ENCODE data around the gene CDH16. TPM values are rescaled to one million over a fixed set of nuclear protein-coding genes. Genes with fewer than 3 reads are reported as not detected.
"Not testable (repeated sequence)": the region's sequence is repeated elsewhere in the genome, so short reads cannot be mapped to it uniquely, and the experiment has no call there.

The CDH16 gene
- total and polyA plus RNA-seq, 9 donors: 0.04 to 1.7 (median 0.11) TPM; not detected in 2

- Histone ChIP-seq H3K9me3 (replicated peaks; ENCODE audit: control insufficient read depth, low read depth, low read length) (peaks cover 2% of the 10 kb centered on the region), H3K27me3 (ENCODE audit: control insufficient read depth, insufficient read depth, low read length) (peaks cover 42% of the 10 kb centered on the region), H3K4me3 (ENCODE audit: low read length) (peak overlapping the region; percentile 43), H3K36me3 (ENCODE audit: control insufficient read depth, insufficient read depth, low read length) (peaks cover 16% of the 10 kb centered on the region), H3K27ac (ENCODE audit: low read length) (no peak overlapping the region), H3K4me1 (ENCODE audit: control insufficient read depth, insufficient read depth, low read length) (peaks cover 21% of the 10 kb centered on the region)
- DNase-seq: peak; percentile 89
- 3% methylated on average over 12 of the region's 23 CpGs for WGBS (ENCODE audit: insufficient coverage)
These were observed 28.8 kb upstream of the CDH16 start for GRCh38 chr16:66947302-66948065.

GRCh38 chr16:66946974-66947301 is 28.3 kb upstream of the CDH16 start:
- H3K4me1 ChIP-seq (ENCODE audit: control insufficient read depth, insufficient read depth, low read length): peaks cover 21% of the 10 kb centered on the region
- H3K36me3 ChIP-seq (ENCODE audit: control insufficient read depth, insufficient read depth, low read length): peaks cover 21% of the 10 kb centered on the region
- H3K27ac ChIP-seq (ENCODE audit: low read length): no peak overlapping the region
- H3K9me3 ChIP-seq (replicated peaks; ENCODE audit: control insufficient read depth, low read depth, low read length): peaks cover 2% of the 10 kb centered on the region
- 40% methylated on average over 4 of the region's 5 CpGs for WGBS (ENCODE audit: insufficient coverage)
- H3K4me3 ChIP-seq (ENCODE audit: low read length): no peak overlapping the region
- H3K27me3 ChIP-seq (ENCODE audit: control insufficient read depth, insufficient read depth, low read length): peaks cover 36% of the 10 kb centered on the region
- no peak for DNase-seq

- DNase-seq: no peak
- peaks cover 35% of the 10 kb centered on the region for H3K27me3 ChIP-seq (ENCODE audit: control insufficient read depth, insufficient read depth, low read length)
- H3K36me3 ChIP-seq (ENCODE audit: control insufficient read depth, insufficient read depth, low read length): peaks cover 25% of the 10 kb centered on the region
- H3K4me3 ChIP-seq (ENCODE audit: low read length): no peak overlapping the region
- H3K4me1 ChIP-seq (ENCODE audit: control insufficient read depth, insufficient read depth, low read length): peaks cover 21% of the 10 kb centered on the region
- peaks cover 2% of the 10 kb centered on the region for H3K9me3 ChIP-seq (replicated peaks; ENCODE audit: control insufficient read depth, low read depth, low read length)
- 73% methylated on average over 7 of the region's 7 CpGs for WGBS (ENCODE audit: insufficient coverage)
- no peak overlapping the region for H3K27ac ChIP-seq (ENCODE audit: low read length)
These were observed 27.9 kb upstream of the CDH16 start for GRCh38 chr16:66946541-66946940.

DNA sequence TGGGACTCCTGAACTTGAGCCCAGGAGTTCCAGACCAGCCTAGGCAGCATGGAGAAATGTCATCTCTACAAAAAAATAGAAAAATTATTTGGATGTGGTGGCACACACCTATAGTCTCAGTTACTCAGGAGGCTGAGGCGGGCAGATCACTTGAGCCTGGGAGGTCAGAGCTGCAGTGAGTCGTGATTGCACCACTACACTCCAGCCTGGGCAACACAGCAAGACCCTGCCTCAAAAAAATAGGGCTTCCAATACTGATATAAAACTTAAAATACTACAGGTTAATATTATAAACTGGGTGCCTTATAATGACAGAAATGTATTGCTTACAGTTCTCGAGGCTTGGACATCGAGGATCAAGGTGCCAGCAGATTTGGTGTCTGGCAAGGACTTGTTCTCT is 27.3 kb upstream of the CDH16 start:
- H3K27me3 ChIP-seq (ENCODE audit: control insufficient read depth, insufficient read depth, low read length): peaks cover 33% of the 10 kb centered on the region
- no peaks in the 10 kb centered on the region for H3K9me3 ChIP-seq (replicated peaks; ENCODE audit: control insufficient read depth, low read depth, low read length)
- no peak overlapping the region for H3K27ac ChIP-seq (ENCODE audit: low read length)
- WGBS (ENCODE audit: insufficient coverage): 75% methylated on average over 3 of the region's 4 CpGs
- H3K4me1 ChIP-seq (ENCODE audit: control insufficient read depth, insufficient read depth, low read length): peaks cover 21% of the 10 kb centered on the region
- DNase-seq: no peak
- H3K4me3 ChIP-seq (ENCODE audit: low read length): no peak overlapping the region
- peaks cover 31% of the 10 kb centered on the region for H3K36me3 ChIP-seq (ENCODE audit: control insufficient read depth, insufficient read depth, low read length)

DNA sequence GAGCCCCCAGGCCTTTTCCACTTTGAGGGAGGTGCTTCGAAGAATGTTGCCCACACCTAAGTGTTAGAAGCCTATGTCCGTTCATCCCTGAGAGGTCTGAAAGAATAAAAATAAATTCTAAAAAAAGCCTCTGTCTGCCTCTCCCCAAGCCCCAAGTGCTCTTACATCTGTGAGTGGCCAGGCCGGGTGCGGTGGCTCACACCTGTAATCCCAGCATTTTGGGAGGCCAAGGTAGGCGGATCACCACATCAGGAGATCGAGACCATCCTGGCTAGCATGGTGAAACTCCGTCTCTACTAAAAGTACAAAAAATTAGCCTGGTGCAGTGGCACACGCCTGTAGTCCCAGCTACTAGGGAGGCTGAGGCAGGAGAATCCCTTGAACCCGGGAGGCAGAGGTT is 26.3 kb upstream of the CDH16 start:
- H3K36me3 ChIP-seq (ENCODE audit: control insufficient read depth, insufficient read depth, low read length): peaks cover 41% of the 10 kb centered on the region
- 90% methylated on average over 8 of the region's 9 CpGs for WGBS (ENCODE audit: insufficient coverage)
- DNase-seq; H3K27ac ChIP-seq (ENCODE audit: low read length); H3K4me3 ChIP-seq (ENCODE audit: low read length); H3K9me3 ChIP-seq (replicated peaks; ENCODE audit: control insufficient read depth, low read depth, low read length): not testable (repeated sequence)
- H3K4me1 ChIP-seq (ENCODE audit: control insufficient read depth, insufficient read depth, low read length): peaks cover 21% of the 10 kb centered on the region
- peaks cover 26% of the 10 kb centered on the region for H3K27me3 ChIP-seq (ENCODE audit: control insufficient read depth, insufficient read depth, low read length)

DNA sequence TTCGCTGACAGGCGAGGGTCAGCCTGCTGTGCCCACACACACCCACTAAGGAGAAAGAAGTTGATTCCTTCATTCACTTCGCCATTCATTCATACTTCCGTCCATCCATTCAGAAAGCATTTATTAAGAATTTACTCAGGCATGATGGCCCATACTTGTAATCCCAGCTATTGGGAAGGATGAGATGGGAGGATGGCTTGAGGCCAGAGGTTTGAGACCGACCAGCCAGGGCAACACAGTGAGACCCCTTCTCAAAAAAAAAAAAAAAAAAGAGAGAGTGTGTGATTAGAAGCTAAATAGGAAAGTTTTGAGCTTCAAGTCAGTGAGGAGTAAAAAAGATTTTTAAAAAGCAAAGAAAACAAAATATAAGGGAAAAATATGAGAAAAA is 25.4 kb upstream of the CDH16 start:
- H3K4me3 ChIP-seq (ENCODE audit: low read length): no peak overlapping the region
- DNase-seq: no peak
- peaks cover 50% of the 10 kb centered on the region for H3K36me3 ChIP-seq (ENCODE audit: control insufficient read depth, insufficient read depth, low read length)
- peaks cover 16% of the 10 kb centered on the region for H3K27me3 ChIP-seq (ENCODE audit: control insufficient read depth, insufficient read depth, low read length)
- no CpG with 5 or more reads among the region's 5 CpGs for WGBS (ENCODE audit: insufficient coverage)
- no peak overlapping the region for H3K27ac ChIP-seq (ENCODE audit: low read length)
- H3K4me1 ChIP-seq (ENCODE audit: control insufficient read depth, insufficient read depth, low read length): peaks cover 18% of the 10 kb centered on the region
- H3K9me3 ChIP-seq (replicated peaks; ENCODE audit: control insufficient read depth, low read depth, low read length): no peaks in the 10 kb centered on the region

DNA sequence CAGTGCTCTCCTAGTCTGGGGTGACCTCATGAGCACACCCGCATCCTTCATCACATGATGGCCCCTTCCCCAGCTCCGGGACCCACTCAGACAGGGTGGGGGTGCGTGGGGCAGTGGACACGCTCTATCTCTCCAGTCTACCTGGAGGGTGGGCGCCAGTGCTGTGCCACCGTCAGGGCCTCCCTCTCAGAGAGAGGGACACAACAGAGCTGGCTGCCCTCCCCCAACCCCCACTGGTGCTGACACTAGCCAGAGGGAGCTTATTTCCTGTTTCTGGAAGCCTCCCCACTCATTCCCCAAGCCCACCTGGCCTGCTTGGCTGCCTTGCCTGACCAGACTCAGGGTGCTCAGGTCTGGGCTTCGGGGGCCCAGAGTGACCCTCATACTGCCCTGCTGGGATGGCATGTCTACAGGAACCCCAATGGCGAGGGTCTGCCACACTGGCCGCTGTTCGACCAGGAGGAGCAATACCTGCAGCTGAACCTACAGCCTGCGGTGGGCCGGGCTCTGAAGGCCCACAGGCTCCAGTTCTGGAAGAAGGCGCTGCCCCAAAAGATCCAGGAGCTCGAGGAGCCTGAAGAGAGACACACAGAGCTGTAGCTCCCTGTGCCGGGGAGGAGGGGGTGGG is 24.9 kb upstream of the CDH16 start:
- Histone ChIP-seq H3K27me3 (ENCODE audit: control insufficient read depth, insufficient read depth, low read length) (peaks cover 11% of the 10 kb centered on the region), H3K36me3 (ENCODE audit: control insufficient read depth, insufficient read depth, low read length) (peaks cover 55% of the 10 kb centered on the region), H3K4me1 (ENCODE audit: control insufficient read depth, insufficient read depth, low read length) (peaks cover 12% of the 10 kb centered on the region), H3K27ac (ENCODE audit: low read length) (no peak overlapping the region), H3K9me3 (replicated peaks; ENCODE audit: control insufficient read depth, low read depth, low read length) (no peaks in the 10 kb centered on the region), H3K4me3 (ENCODE audit: low read length) (no peak overlapping the region)
- WGBS (ENCODE audit: insufficient coverage): 92% methylated on average over 12 of the region's 15 CpGs
- no peak for DNase-seq

- Histone ChIP-seq H3K4me3 (ENCODE audit: low read length) (no peak overlapping the region), H3K4me1 (ENCODE audit: control insufficient read depth, insufficient read depth, low read length) (peaks cover 7% of the 10 kb centered on the region), H3K36me3 (ENCODE audit: control insufficient read depth, insufficient read depth, low read length) (peaks cover 61% of the 10 kb centered on the region), H3K27ac (ENCODE audit: low read length) (no peak overlapping the region), H3K9me3 (replicated peaks; ENCODE audit: control insufficient read depth, low read depth, low read length) (no peaks in the 10 kb centered on the region), H3K27me3 (ENCODE audit: control insufficient read depth, insufficient read depth, low read length) (peaks cover 6% of the 10 kb centered on the region)
- WGBS (ENCODE audit: insufficient coverage): 96% methylated on average over 5 of the region's 5 CpGs
- no peak for DNase-seq
These were observed 24.3 kb upstream of the CDH16 start for GRCh38 chr16:66942981-66943380.

GRCh38 chr16:66940236-66940635 is 21.6 kb upstream of the CDH16 start:
- H3K36me3 ChIP-seq (ENCODE audit: control insufficient read depth, insufficient read depth, low read length): peaks cover 69% of the 10 kb centered on the region
- peaks cover 13% of the 10 kb centered on the region for H3K4me1 ChIP-seq (ENCODE audit: control insufficient read depth, insufficient read depth, low read length)
- WGBS (ENCODE audit: insufficient coverage): 97% methylated on average over 16 of the region's 16 CpGs
- no peak for DNase-seq
- H3K4me3 ChIP-seq (ENCODE audit: low read length): no peak overlapping the region
- H3K27me3 ChIP-seq (ENCODE audit: control insufficient read depth, insufficient read depth, low read length): no peaks in the 10 kb centered on the region
- no peak overlapping the region for H3K27ac ChIP-seq (ENCODE audit: low read length)
- H3K9me3 ChIP-seq (replicated peaks; ENCODE audit: control insufficient read depth, low read depth, low read length): no peaks in the 10 kb centered on the region

GRCh38 chr16:66939366-66939765 is 20.7 kb upstream of the CDH16 start:
- no peak overlapping the region for H3K27ac ChIP-seq (ENCODE audit: low read length)
- no peak for DNase-seq
- H3K36me3 ChIP-seq (ENCODE audit: control insufficient read depth, insufficient read depth, low read length): peaks cover 69% of the 10 kb centered on the region
- peaks cover 17% of the 10 kb centered on the region for H3K4me1 ChIP-seq (ENCODE audit: control insufficient read depth, insufficient read depth, low read length)
- H3K4me3 ChIP-seq (ENCODE audit: low read length): no peak overlapping the region
- no peaks in the 10 kb centered on the region for H3K27me3 ChIP-seq (ENCODE audit: control insufficient read depth, insufficient read depth, low read length)
- H3K9me3 ChIP-seq (replicated peaks; ENCODE audit: control insufficient read depth, low read depth, low read length): no peaks in the 10 kb centered on the region

Measured in muscle of leg (tissue), 11 donors.